Left ventricle myocardium superior (tissue), 1 donor: ENCODE data around the gene PPP1R16B. TPM values are rescaled to one million over a fixed set of nuclear protein-coding genes. Genes with fewer than 3 reads are reported as not detected.
"Not testable (repeated sequence)": the region's sequence is repeated elsewhere in the genome, so short reads cannot be mapped to it uniquely, and the experiment has no call there.

Source experiments
- ATAC-seq: fragments of 200-7000 bp; cut with Tn5 transposase; one replicate; pipeline ENCODE4 v1.9.1; 2020; ENCODE audit warnings: mild to moderate bottlenecking, moderate library complexity
- DNase-seq: peaks from one replicate; pipeline ENCODE4 v3.0.0-alpha.2; 2020
- intact Hi-C: fragments of 100-400 bp; cut with micrococcal nuclease; formaldehyde crosslinking; loops from one replicate; pipeline ENCODE4 v1.11.0; 2022
- total RNA-seq: library from RNA; stranded (reverse); fragmentation: NEBNext Ultra II Directional; extraction: Animal tissue kit (Norgen Biotek cat#: 25700); gene quantifications from one replicate; pipeline ENCODE4 v1.2.1, GENCODE V29; 2021
- donor health status: DM: no; HTN: yes; CAD: no; lungs with severe emphysema.

PPP1R16B gene
- total RNA-seq, 1 donor from 2014 or later, result 9.4 TPM

GRCh38 chr20:38840053-38840893 lies 34.8 kb downstream of the PPP1R16B start:
- intact Hi-C loops, result no loop called here
- DNase-seq (no peak), ATAC-seq (no peak)

- DNase-seq (no peak), ATAC-seq (no peak)
- intact Hi-C loops, result no loop called here
These were observed 35.5 kb downstream of the PPP1R16B start for GRCh38 chr20:38840894-38841470.

- intact Hi-C loops, result no loop called here
- no peak for ATAC-seq
- DNase-seq, result no peak
These were observed 36.1 kb downstream of the PPP1R16B start for GRCh38 chr20:38841570-38841969.

DNA sequence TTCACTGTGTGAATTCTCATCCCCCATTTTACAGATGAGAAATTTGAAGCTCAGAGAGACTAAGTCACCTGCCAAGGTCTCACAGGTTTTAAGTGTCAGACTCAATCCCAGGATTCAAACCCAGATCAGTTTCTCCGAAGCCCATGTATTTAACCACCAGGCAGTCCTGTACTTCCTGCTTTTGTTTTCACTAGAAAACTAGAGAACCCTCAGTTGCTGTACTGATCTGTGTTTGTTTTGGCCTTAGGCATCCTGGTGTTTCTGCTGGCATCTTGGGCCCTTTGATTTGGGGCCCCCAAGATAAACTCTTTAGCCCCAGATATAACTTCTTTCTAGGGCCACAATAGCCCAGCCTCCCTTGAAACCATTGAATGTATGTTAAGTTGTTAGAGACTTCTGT lies 36.5 kb downstream of the PPP1R16B start:
- DNase-seq (no peak), ATAC-seq (no peak)
- intact Hi-C loops, result no loop called here

GRCh38 chr20:38842558-38842981 lies 37.1 kb downstream of the PPP1R16B start:
- intact Hi-C loops, result no loop called here
- ATAC-seq (no peak), DNase-seq (no peak)

DNA sequence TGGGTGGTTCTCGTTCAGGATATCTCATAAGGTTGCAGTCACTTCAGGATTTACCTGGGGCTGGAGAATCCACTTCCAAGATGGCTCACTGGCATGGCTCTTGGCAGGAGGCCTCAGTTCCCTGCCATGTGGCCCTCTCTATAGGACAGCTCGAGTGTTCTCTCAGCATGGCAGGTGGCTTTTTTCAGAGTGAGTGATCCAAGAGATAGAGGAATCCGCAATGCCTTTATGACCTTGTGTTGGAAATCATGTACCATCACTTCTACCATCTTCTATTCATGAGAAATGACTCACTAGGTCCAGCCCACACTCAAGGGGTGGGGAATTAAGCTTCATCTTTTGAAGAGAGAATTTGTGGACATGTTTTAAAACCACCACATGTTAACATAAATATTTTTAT lies 37.8 kb downstream of the PPP1R16B start:
- intact Hi-C loops, result no loop called here
- ATAC-seq (no peak), DNase-seq (no peak)

- intact Hi-C loops, result no loop called here
- DNase-seq (no peak), ATAC-seq (no peak)
These were observed 39.5 kb downstream of the PPP1R16B start for GRCh38 chr20:38844963-38845362.

DNA sequence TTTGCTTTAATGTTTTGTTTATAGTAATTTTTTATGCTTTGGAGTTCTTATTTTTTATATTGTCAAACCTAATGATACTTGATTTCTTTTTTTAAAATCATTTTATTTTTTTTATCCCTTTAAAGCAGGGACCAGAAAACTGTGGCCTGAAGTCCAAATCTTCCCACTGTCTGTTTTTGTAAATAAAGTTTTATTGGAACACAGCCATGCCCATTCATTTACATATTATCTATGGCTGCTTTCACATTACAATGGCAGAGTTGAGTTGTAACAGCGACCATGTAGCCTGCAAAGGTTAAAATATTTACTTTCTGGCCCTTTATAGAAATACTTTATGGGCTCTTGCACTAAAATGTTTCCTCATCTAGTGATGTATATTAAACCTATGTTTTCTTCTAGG lies 42.3 kb downstream of the PPP1R16B start:
- no peak for ATAC-seq
- intact Hi-C loops, result no loop called here
- DNase-seq, result no peak

DNA sequence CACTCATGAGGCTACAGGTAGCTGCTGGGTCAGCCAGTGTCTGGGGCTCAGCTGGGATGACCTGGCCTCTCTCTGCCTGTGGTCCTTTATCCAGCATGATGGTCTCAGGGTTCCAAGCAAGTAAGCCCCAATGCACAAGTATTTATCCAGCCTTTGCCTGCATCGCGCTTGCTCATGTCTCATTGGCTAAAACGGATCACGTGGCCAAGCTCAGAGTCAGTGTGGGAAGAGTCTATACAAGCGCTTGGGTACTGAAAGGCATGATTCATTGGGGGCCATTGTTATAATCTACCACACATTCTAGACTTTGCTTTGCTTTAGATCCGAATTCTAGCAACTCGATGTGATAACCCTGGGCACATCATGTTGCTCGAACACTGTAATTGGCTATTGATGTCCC lies 48.3 kb downstream of the PPP1R16B start:
- DNase-seq (no peak), ATAC-seq (no peak)
- intact Hi-C loops, result no loop called here

DNA sequence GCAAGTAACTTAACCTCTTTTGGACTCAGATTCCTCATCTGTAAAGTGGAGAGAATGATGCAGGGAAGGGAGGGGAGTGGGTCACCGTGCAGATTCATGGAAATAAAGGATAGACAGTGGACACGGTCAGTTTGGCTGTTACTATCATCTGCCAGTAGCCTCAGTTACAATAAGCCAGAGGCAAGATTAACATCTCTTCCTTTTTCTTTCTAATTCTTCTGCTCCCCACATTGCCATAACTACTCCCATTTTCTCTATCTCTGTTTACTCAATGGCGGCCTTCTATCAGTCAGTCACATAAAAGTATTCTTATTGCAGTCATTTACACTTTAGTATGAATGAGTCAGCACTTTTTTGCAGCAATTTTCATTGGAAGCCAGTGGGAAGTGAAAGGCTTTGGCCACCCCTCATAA lies 49.2 kb downstream of the PPP1R16B start:
- ATAC-seq (no peak), DNase-seq (no peak)
- intact Hi-C loops, result no loop called here

DNA sequence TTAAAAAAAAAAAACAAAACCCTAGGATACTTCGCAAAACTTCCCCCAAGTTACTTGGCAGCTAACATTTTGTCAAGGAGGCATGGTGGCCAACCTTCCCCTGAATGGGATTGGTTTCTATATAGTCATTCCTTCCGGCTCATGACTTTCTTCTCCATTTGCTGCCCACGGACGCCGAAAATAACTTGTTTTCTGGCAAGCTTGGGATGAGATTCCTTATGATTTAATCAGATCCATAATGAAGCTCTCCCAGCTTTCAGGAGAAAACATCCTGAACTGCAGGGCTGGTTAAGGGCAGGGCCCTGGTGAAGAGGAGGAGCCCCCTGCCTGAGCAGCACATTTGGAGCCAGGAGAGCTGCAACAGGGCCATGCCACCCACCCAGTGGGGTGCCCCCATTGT lies 49.9 kb downstream of the PPP1R16B start:
- intact Hi-C loops, result no loop called here
- ATAC-seq (no peak), DNase-seq (no peak)

DNA sequence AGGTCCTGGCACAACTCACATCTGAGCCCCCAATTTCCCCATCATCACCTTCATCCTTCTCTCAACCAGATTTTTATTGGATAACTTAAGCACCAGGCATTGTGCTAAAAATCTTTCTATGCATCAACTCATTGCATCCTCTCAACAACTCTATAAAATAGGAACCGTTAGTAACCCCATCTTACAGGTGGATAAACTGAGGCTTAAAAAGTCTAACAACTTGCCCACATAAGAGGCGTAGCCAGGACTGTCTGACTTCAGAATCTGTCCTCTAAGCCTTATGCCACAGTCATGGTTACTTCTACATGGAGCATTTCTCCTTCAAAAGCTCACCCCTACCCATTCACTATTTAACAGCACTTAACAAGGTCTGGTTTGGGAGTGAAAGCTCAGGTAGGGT lies 51.1 kb downstream of the PPP1R16B start:
- DNase-seq (no peak), ATAC-seq (no peak)
- intact Hi-C loops, result no loop called here

- intact Hi-C loops, result no loop called here
- ATAC-seq (no peak), DNase-seq (no peak)
These were observed 52.2 kb downstream of the PPP1R16B start for GRCh38 chr20:38857703-38858102.

DNA sequence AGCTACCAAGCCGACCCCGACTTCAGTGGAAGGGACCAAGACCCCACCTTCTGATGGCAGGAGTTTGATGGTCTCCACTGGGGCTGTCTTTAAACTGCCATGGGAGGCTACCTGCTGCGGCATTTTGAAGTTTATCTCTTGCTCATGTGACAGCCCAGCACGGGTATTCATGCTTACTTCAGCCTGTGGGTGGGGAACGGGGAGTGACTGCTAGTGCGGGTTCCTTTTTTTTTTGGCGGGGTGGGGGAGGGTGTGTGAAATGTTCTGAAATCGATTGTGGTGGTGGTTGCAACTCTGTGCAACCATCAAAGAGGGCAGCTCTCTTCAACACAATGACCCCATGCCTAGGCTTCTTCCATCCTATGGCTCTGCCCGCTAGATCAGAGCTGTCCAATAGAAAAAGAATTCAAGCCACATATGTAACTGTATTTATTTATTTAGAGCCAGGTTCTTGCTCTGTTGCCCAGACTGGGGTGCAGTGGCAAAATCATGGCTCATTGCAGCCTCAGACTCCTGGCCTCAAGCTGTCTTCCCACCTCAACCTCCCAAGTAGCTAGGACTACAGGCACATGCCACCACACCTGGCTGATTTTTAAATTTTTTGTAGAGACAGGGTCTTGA lies 53.7 kb downstream of the PPP1R16B start:
- ATAC-seq, result no peak
- intact Hi-C loops, result no loop called here

DNA sequence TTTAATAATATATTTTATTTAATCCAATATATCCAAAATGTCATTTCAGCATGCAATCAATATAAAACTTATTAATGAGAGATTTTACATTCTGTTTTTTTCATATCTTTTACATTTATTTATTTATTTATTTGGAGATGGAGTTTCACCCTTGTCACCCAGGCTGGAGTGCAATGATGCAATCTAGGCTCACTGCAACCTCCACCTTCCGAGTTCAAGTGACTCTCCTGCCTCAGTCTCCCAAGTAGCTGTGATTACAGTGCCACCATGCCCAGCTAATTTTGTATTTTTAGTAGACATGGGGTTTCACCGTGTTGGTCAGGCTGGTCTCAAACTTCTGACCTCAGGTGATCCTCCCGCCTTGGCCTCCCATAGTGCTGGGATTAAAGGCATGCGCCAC lies 54.4 kb downstream of the PPP1R16B start:
- intact Hi-C loops, ATAC-seq, DNase-seq: not testable (repeated sequence)

More for the DNA sequence above, 53.7 kb downstream of the PPP1R16B start:
- DNase-seq, result no peak

GRCh38 chr20:38861071-38861401 lies 55.5 kb downstream of the PPP1R16B start:
- intact Hi-C loops, result no loop called here
- no peak for DNase-seq
- ATAC-seq, result no peak

- no peak for ATAC-seq
- intact Hi-C loops, result no loop called here
- DNase-seq, result no peak
These were observed 56.7 kb downstream of the PPP1R16B start for GRCh38 chr20:38862226-38862625.

DNA sequence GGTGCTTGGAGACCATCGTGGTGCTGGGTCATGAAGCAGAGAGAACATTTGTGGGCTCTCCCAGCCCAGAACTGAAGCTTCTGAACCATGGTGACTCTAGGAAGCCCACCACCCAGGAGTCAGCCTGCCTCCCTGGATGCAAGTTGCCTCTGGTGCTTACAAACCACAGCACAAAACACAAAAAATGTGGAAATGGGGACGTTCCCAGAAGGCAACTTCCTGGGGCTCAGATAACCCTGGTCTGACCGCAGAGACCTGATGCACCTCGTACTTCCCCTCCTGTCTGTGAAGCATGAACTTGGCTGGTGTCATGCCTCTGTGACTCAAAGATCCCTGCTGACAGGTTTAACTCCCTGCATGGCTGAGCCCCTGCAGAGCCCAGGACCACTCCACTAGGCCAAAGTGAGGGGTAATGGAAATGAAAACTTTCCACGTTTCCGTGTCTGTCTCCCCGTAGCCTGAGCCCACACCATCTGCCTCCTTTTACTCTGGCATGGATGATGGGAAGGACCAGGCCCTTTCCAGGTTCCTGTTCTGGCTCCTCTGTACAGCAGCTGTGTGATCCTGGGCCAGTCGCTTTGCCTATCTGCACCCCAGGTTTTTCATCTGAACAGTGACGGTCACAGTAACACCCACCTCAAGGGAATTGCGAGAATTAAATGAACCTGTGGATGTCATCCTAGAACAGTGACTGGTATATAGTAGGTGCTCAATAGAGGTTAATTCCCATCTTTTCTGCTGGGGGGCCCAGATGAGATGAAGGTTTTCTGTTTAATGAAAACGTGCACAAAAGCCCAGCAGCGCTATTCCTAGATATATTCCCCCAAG lies 57.7 kb downstream of the PPP1R16B start:
- DNase-seq (no peak), ATAC-seq (no peak)
- intact Hi-C loops, result no loop called here

GRCh38 chr20:38864662-38865061 lies 59.2 kb downstream of the PPP1R16B start:
- intact Hi-C loops, result no loop called here
- ATAC-seq (no peak), DNase-seq (no peak)
